HG02759 (cell line): ENCODE results near the gene TFPI.
"Not testable (repeated sequence)": the region's sequence is repeated elsewhere in the genome, so short reads cannot be mapped to it uniquely, and the experiment has no call there.

Experiments
- ATAC-seq: cut with Tn5 transposase; IDR thresholded peaks from one replicate; pipeline ENCODE4 v1.9.1; 2021; ENCODE audit warnings: mild to moderate bottlenecking, moderate library complexity; ENCODE audit not compliant: unreplicated experiment

Gene TFPI

GRCh38 chr2:187554704-187555082, 458 bp upstream of the TFPI start:
- ATAC-seq = no peak

GRCh38 chr2:187552828-187553681, 1.2 kb downstream of the TFPI start:
- ATAC-seq = no peak

GRCh38 chr2:187552381-187552780, 1.9 kb downstream of the TFPI start:
- no peak for ATAC-seq

- ATAC-seq = no peak
Observed at GRCh38 chr2:187550857-187551256, 3.4 kb downstream of the TFPI start.

GRCh38 chr2:187549951-187550555, 4.2 kb downstream of the TFPI start:
- ATAC-seq = no peak

GRCh38 chr2:187549193-187549592, 5.0 kb downstream of the TFPI start:
- no peak for ATAC-seq

GRCh38 chr2:187548656-187549055, 5.6 kb downstream of the TFPI start:
- ATAC-seq = no peak

- ATAC-seq = no peak
Observed at GRCh38 chr2:187547353-187547979, 6.8 kb downstream of the TFPI start.

GRCh38 chr2:187546762-187547333, 7.4 kb downstream of the TFPI start:
- ATAC-seq = no peak

- ATAC-seq = no peak
Observed at GRCh38 chr2:187545238-187545751, 8.9 kb downstream of the TFPI start.

- ATAC-seq = no peak
Observed at GRCh38 chr2:187544371-187545080, 9.7 kb downstream of the TFPI start.

GRCh38 chr2:187543488-187543887, 10.7 kb downstream of the TFPI start:
- ATAC-seq = no peak

GRCh38 chr2:187542123-187542522, 12.1 kb downstream of the TFPI start:
- ATAC-seq = no peak

- ATAC-seq = no peak
Observed at GRCh38 chr2:187541086-187542085, 12.8 kb downstream of the TFPI start.

GRCh38 chr2:187538222-187538621, 16.0 kb downstream of the TFPI start:
- ATAC-seq = not testable (repeated sequence)

- not testable (repeated sequence) for ATAC-seq
Observed at GRCh38 chr2:187535381-187535780, 18.9 kb downstream of the TFPI start.

- ATAC-seq = no peak
Observed at GRCh38 chr2:187532333-187533120, 21.7 kb downstream of the TFPI start.

GRCh38 chr2:187529977-187530721, 24.1 kb downstream of the TFPI start:
- no peak for ATAC-seq
